ENCODE measurements around the gene CTNNA3.

The CTNNA3 gene

DNA sequence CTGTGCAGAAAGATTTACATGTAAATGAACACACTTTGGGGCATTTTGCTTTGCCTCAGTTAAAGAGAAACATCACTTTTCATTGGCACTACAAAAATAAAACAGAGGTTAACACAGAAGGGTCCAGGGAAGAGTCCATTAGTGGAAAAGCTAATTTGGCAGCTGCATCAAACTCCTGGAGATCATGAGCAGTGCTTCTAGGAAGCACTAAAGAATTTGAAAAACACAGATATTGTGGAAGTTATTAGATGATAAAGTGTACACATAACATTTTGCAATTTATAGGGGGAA is 608.9 kb downstream of the CTNNA3 start:
- no peaks in the 10 kb centered on the region for H3K36me3 ChIP-seq (ENCODE audit: low read depth)
- ATAC-seq (ENCODE audit: low read depth): no peak
- no peaks in the 10 kb centered on the region for H3K4me1 ChIP-seq (ENCODE audit: insufficient read depth, poor library complexity, severe bottlenecking)
- H3K9me3 ChIP-seq (ENCODE audit: severe bottlenecking): no peaks in the 10 kb centered on the region
- no peak overlapping the region for H3K27ac ChIP-seq (ENCODE audit: poor library complexity, severe bottlenecking)
- H3K27me3 ChIP-seq (ENCODE audit: insufficient read depth, poor library complexity, severe bottlenecking): peaks cover 19% of the 10 kb centered on the region
- no peak for DNase-seq (ENCODE audit: low spot score)
- no peak for TF ChIP-seq CTCF (IDR thresholded peaks at IDR 0.05; ENCODE audit: poor library complexity, severe bottlenecking)
- H3K4me3 ChIP-seq (ENCODE audit: severe bottlenecking): no peak overlapping the region

DNA sequence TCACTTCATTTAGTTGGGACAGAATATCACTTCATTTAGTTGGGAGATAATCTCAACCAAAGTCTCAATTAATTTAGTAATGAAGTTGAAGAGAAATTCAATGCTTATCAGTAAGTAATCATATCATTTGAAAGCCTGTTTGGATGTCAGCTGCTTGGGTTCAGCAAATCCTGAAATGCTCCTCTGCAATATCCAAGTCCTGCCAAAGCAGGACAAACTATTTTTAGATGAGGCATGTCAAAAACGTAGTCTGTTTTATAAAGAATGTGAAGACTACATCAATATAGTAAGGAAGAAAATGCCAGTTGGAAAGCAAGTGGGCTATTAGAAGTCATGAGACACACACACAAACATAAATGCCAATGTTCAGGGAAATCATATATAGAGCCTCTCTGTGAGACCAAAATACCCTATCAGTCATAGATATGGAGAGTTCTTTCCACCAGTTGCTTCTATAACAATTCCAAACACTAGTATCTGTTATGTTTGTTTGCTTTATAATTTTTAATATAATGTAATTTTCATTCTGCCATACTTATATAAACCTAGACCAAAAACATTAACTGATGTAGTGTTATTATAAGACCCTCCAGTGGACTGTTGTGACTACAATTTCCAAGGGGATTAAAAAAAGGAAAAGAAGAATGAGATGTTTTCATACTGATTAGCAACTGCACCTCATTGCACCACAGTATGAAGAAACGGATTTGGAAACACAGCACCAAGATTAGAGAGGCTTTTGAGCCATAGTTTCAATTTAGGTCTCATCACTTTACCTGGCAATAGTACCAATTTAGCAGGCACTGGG is 609.5 kb downstream of the CTNNA3 start:
- DNase-seq (ENCODE audit: low spot score): no peak
- peaks cover 20% of the 10 kb centered on the region for H3K27me3 ChIP-seq (ENCODE audit: insufficient read depth, poor library complexity, severe bottlenecking)
- H3K4me1 ChIP-seq (ENCODE audit: insufficient read depth, poor library complexity, severe bottlenecking): no peaks in the 10 kb centered on the region
- H3K27ac ChIP-seq (ENCODE audit: poor library complexity, severe bottlenecking): no peak overlapping the region
- no peaks in the 10 kb centered on the region for H3K36me3 ChIP-seq (ENCODE audit: low read depth)
- no peak for TF ChIP-seq CTCF (IDR thresholded peaks at IDR 0.05; ENCODE audit: poor library complexity, severe bottlenecking)
- no peak overlapping the region for H3K4me3 ChIP-seq (ENCODE audit: severe bottlenecking)
- no peak for ATAC-seq (ENCODE audit: low read depth)
- H3K9me3 ChIP-seq (ENCODE audit: severe bottlenecking): no peaks in the 10 kb centered on the region

DNA sequence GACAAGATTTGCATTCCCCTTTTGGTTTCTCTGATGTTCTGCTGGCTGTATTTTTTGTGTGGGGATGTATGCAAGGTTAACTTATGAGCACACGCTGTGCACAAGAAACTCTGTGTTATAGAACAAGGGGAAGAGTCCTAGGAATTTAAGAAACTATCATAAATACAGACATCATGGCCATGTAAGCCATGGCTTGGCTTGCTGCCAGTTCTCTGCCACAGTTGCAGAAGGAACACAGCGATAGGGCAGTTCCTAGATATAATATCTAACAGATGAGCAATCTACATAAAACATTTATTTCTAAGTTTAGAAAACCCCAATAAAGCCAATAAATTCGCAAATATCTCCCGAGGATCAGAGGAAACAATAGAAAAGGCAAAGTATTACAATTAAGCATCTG is 616.9 kb downstream of the CTNNA3 start:
- TF ChIP-seq CTCF (IDR thresholded peaks at IDR 0.05; ENCODE audit: poor library complexity, severe bottlenecking): no peak
- Histone ChIP-seq H3K27me3 (ENCODE audit: insufficient read depth, poor library complexity, severe bottlenecking) (peaks cover 3% of the 10 kb centered on the region), H3K9me3 (ENCODE audit: severe bottlenecking) (no peaks in the 10 kb centered on the region), H3K4me1 (ENCODE audit: insufficient read depth, poor library complexity, severe bottlenecking) (no peaks in the 10 kb centered on the region), H3K27ac (ENCODE audit: poor library complexity, severe bottlenecking) (no peak overlapping the region), H3K4me3 (ENCODE audit: severe bottlenecking) (no peak overlapping the region), H3K36me3 (ENCODE audit: low read depth) (no peaks in the 10 kb centered on the region)
- ATAC-seq (ENCODE audit: low read depth): no peak
- DNase-seq (ENCODE audit: low spot score): no peak

- peaks cover 3% of the 10 kb centered on the region for H3K27me3 ChIP-seq (ENCODE audit: insufficient read depth, poor library complexity, severe bottlenecking)
- H3K4me3 ChIP-seq (ENCODE audit: severe bottlenecking): no peak overlapping the region
- H3K9me3 ChIP-seq (ENCODE audit: severe bottlenecking): no peaks in the 10 kb centered on the region
- H3K36me3 ChIP-seq (ENCODE audit: low read depth): no peaks in the 10 kb centered on the region
- no peaks in the 10 kb centered on the region for H3K4me1 ChIP-seq (ENCODE audit: insufficient read depth, poor library complexity, severe bottlenecking)
- H3K27ac ChIP-seq (ENCODE audit: poor library complexity, severe bottlenecking): no peak overlapping the region
- ATAC-seq (ENCODE audit: low read depth) (no peak), DNase-seq (ENCODE audit: low spot score) (no peak)
- TF ChIP-seq CTCF (IDR thresholded peaks at IDR 0.05; ENCODE audit: poor library complexity, severe bottlenecking): no peak
These were observed 618.6 kb downstream of the CTNNA3 start for GRCh38 chr10:67077376-67077775.

GRCh38 chr10:67076144-67076543 is 619.9 kb downstream of the CTNNA3 start:
- no peaks in the 10 kb centered on the region for H3K36me3 ChIP-seq (ENCODE audit: low read depth)
- DNase-seq (ENCODE audit: low spot score): no peak
- no peak overlapping the region for H3K27ac ChIP-seq (ENCODE audit: poor library complexity, severe bottlenecking)
- no peak for ATAC-seq (ENCODE audit: low read depth)
- no peaks in the 10 kb centered on the region for H3K27me3 ChIP-seq (ENCODE audit: insufficient read depth, poor library complexity, severe bottlenecking)
- H3K4me1 ChIP-seq (ENCODE audit: insufficient read depth, poor library complexity, severe bottlenecking): no peaks in the 10 kb centered on the region
- no peak overlapping the region for H3K4me3 ChIP-seq (ENCODE audit: severe bottlenecking)
- no peaks in the 10 kb centered on the region for H3K9me3 ChIP-seq (ENCODE audit: severe bottlenecking)
- TF ChIP-seq CTCF (IDR thresholded peaks at IDR 0.05; ENCODE audit: poor library complexity, severe bottlenecking): no peak
